Ectodermal cell (in vitro differentiated cells): Measurements from ENCODE around the gene PLB1.

Experiments
- H3K27ac ChIP-seq: 2 replicates; pipeline ENCODE4 v1.7.0; 2013; ENCODE audit warnings: mild to moderate bottlenecking, low read depth, low read length; ENCODE audit not compliant: insufficient read depth, poor library complexity, severe bottlenecking
- H3K27me3 ChIP-seq: 2 replicates; pipeline ENCODE4 v1.7.0; 2013; ENCODE audit warnings: mild to moderate bottlenecking, low read length; ENCODE audit not compliant: insufficient read depth, control insufficient read depth, poor library complexity, severe bottlenecking
- H3K36me3 ChIP-seq: one replicate; pipeline ENCODE4 v1.7.0; 2013; ENCODE audit warnings: low read length; ENCODE audit not compliant: control insufficient read depth, insufficient read depth
- H3K4me1 ChIP-seq: one replicate; pipeline ENCODE4 v1.7.0; 2013; ENCODE audit warnings: low read length; ENCODE audit not compliant: control insufficient read depth, insufficient read depth
- H3K4me3 ChIP-seq: 2 replicates; pipeline ENCODE4 v1.7.0; 2013; ENCODE audit warnings: low read depth, low read length, control low read depth; ENCODE audit not compliant: insufficient read depth
- H3K9me3 ChIP-seq: 2 replicates; pipeline ENCODE4 v1.7.0; 2013; ENCODE audit warnings: mild to moderate bottlenecking, low read length, moderate library complexity; ENCODE audit not compliant: control insufficient read depth
- WGBS, 2 experiments: methylation state at CpG; one replicate each; pipeline ENCODE4 v1.1.7; 2013; ENCODE audit warnings: missing lambda C conversion rate in 2 of 2; 5-methylcytosine and 5-hydroxymethylcytosine counted together

The PLB1 gene

DNA sequence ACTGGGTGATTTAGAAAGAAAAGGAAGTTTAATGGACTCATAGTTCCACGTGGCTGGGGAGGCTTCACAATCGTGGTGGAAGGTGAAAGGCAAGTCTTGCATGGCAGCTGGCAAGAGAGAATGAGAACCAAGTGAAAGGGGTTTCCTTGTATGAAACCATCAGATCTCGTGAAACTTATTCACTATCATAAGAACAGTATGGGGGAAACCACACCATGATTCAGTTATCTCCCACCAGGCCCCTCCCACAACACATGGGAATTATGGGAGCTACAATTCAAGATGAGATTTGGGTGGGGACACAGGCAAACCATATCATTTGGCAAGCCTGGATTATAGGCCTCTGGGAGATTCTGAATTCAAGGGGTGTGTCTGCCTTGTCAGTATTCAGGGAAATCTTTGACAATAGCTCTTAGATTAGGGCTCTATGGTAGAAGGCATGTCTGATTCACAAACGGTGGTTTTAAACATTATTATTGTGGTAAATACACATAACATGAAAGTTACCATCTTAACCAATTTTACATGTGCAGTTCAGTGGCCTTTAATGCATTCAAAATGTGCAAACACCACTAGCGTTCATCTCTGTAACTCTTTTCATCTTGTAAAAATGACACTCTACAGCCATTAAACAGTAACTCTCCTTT lies 15.3 kb upstream of the PLB1 start:
- Histone ChIP-seq H3K4me3 (no peak overlapping the region), H3K4me1 (no peaks in the 10 kb centered on the region), H3K27ac (no peak overlapping the region), H3K9me3 (no peaks in the 10 kb centered on the region), H3K27me3 (no peaks in the 10 kb centered on the region), H3K36me3 (no peaks in the 10 kb centered on the region)
- WGBS, 2 experiments: 86 to 87% methylated on average over 4 to 5 of the region's 5 CpGs

DNA sequence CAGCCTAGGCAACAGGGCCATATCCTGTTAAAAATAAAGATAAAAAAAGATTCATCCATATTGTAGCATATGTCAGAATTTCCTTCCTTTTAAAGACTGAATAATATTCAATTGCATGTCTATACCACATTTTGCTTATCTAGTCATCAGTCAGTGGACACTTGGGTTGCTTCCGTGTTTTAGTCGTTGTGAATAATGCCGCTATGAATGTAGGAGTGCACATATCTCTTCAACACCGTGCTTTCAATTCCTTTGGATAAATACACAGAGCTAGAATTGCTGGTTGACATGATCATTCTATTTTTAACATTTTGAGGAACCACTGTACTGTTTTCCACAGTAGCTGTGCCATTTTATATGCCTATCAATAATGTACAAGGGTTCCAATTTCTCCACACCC lies 14.0 kb upstream of the PLB1 start:
- H3K4me1 ChIP-seq: no peaks in the 10 kb centered on the region
- H3K36me3 ChIP-seq: no peaks in the 10 kb centered on the region
- no peak overlapping the region for H3K27ac ChIP-seq
- H3K4me3 ChIP-seq: no peak overlapping the region
- 70 to 71% methylated on average over 4 of the region's 4 CpGs for WGBS, 2 experiments
- no peaks in the 10 kb centered on the region for H3K27me3 ChIP-seq
- H3K9me3 ChIP-seq: no peaks in the 10 kb centered on the region

GRCh38 chr2:28484835-28485234 lies 11.0 kb upstream of the PLB1 start:
- H3K36me3 ChIP-seq: no peaks in the 10 kb centered on the region
- H3K4me3 ChIP-seq: no peak overlapping the region
- 92 to 100% methylated on average over 3 of the region's 3 CpGs for WGBS, 2 experiments
- no peaks in the 10 kb centered on the region for H3K9me3 ChIP-seq
- H3K27me3 ChIP-seq: no peaks in the 10 kb centered on the region
- H3K27ac ChIP-seq: no peak overlapping the region
- peaks cover 5% of the 10 kb centered on the region for H3K4me1 ChIP-seq

GRCh38 chr2:28486526-28486925 lies 9.3 kb upstream of the PLB1 start:
- WGBS, 2 experiments: 95% methylated on average over 4 of the region's 4 CpGs
- peaks cover 5% of the 10 kb centered on the region for H3K4me1 ChIP-seq
- H3K27me3 ChIP-seq: no peaks in the 10 kb centered on the region
- H3K9me3 ChIP-seq: no peaks in the 10 kb centered on the region
- H3K27ac ChIP-seq: no peak overlapping the region
- no peaks in the 10 kb centered on the region for H3K36me3 ChIP-seq
- no peak overlapping the region for H3K4me3 ChIP-seq

DNA sequence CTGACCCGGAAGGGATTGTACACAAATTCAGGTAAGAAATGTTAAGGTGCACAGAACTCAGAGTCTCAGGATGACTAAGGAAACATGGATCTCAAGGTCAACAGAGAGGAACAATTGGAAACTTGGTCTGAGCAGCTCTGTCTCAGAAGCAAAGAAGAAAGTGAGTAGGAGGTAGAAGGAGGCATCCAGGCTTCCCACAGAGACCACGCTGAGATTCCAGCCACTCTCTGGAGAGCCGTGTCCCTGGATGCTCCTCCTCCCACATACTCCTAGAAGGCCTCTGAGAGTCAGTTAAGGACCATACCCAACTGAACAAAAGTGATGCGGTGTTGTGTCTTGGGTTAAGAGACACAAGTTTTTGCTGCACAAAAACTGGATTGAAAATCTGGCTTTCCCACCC lies 8.6 kb upstream of the PLB1 start:
- Histone ChIP-seq H3K27me3 (no peaks in the 10 kb centered on the region), H3K27ac (no peak overlapping the region), H3K4me3 (no peak overlapping the region), H3K9me3 (no peaks in the 10 kb centered on the region), H3K4me1 (peaks cover 5% of the 10 kb centered on the region), H3K36me3 (no peaks in the 10 kb centered on the region)
- 87 to 88% methylated on average over 4 of the region's 4 CpGs for WGBS, 2 experiments

DNA sequence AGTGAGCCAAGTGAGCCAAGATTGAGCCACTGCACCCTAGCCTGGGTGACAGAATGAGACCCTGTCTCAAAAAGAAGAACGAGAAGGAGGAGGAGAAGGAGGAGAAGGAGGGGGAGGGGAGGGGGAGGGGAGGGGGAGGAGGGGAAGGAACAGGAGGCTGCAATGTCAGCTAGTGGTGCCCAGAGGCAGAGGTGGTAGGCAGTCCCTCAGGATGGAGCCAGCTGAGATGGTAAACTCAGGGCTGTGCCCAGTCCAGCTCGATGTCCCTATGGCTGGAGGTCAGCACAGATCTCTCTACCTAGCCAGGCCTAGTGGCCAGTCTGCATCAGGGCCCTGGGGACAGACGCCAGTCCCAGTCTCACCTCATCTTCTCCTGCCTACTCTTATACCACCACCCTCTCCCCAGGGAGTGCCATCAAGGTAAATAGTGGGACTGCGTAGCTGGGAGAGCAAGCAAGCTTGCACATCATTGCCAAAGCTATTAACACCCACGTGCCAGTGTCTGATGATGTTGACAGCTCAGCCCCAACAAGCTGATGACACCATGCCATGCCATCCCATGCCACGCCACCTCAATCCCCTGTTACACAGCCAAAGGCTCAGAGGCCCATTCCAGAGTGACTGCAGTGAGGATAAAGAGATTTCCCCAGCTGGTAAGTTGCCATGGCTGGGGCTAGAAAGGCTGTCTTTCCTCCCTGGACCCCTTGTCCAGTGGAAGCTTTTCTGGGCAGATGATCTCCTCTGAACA lies 7.6 kb upstream of the PLB1 start:
- no peaks in the 10 kb centered on the region for H3K27me3 ChIP-seq
- 90 to 92% methylated on average over 5 of the region's 6 CpGs for WGBS, 2 experiments
- no peak overlapping the region for H3K27ac ChIP-seq
- no peaks in the 10 kb centered on the region for H3K9me3 ChIP-seq
- H3K36me3 ChIP-seq: no peaks in the 10 kb centered on the region
- peaks cover 5% of the 10 kb centered on the region for H3K4me1 ChIP-seq
- no peak overlapping the region for H3K4me3 ChIP-seq

DNA sequence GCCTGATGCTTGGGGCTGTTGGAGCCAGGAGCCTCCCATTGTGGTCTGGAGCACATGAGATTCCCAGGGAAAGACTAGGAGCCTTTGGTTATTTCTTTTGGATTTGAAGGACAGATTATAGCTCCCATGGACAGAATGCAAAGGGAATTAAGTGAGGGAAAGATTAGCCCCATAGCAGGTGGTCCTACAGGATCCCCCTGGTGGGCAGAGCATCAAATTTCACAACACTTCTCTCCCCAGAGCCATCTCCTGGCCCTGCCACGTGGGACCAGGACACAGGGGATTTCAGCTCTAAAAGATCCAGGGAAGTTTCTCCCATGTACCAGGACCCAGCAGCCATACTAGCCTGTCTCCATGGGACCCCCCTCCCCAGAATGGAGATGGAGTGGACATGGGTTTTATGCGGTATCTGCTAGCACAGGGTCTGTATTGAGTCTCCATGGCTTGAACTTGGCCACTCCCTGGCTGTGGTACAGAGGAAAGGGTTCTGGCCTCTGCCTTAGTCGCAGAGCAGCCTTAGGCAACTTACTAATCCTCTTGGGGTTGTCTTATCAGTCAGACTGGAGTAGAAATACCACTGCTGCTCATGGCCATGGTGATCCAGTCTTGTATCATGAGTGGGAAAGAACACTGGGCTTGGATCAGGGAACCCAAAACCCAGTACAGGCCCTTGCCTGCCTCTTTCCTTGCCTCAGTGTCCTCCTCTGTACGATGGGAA lies 6.8 kb upstream of the PLB1 start:
- no peak overlapping the region for H3K4me3 ChIP-seq
- no peaks in the 10 kb centered on the region for H3K27me3 ChIP-seq
- peaks cover 5% of the 10 kb centered on the region for H3K4me1 ChIP-seq
- H3K9me3 ChIP-seq: no peaks in the 10 kb centered on the region
- 71 to 76% methylated on average over 4 of the region's 4 CpGs for WGBS, 2 experiments
- H3K27ac ChIP-seq: no peak overlapping the region
- H3K36me3 ChIP-seq: no peaks in the 10 kb centered on the region

- peaks cover 5% of the 10 kb centered on the region for H3K4me1 ChIP-seq
- H3K4me3 ChIP-seq: no peak overlapping the region
- H3K27ac ChIP-seq: no peak overlapping the region
- H3K27me3 ChIP-seq: no peaks in the 10 kb centered on the region
- WGBS, 2 experiments: 92 to 95% methylated on average over 7 of the region's 7 CpGs
- H3K9me3 ChIP-seq: no peaks in the 10 kb centered on the region
- no peaks in the 10 kb centered on the region for H3K36me3 ChIP-seq
These were observed 5.3 kb upstream of the PLB1 start for GRCh38 chr2:28490558-28490957.

DNA sequence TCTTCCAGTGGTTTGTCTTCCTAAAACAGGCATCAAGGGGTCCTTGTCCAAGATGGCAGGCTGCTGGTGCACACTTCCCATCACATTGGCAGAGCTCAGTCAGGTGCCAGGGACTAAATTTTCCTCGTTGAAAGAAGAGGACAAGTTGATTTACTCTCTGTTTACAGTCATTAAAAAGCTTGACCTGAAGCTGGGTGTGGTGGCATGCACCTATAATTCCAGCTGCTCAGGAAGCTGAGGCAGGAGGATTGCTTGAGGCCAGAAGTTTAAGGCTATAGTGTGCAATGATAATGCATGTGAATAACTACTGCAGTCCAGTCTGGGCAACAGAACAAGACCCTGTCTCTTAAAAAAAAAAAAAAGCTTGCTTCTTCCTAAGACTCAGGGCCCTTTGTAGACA lies 3.6 kb upstream of the PLB1 start:
- no peak overlapping the region for H3K27ac ChIP-seq
- no peaks in the 10 kb centered on the region for H3K27me3 ChIP-seq
- H3K9me3 ChIP-seq: no peaks in the 10 kb centered on the region
- H3K4me3 ChIP-seq: no peak overlapping the region
- 79 to 80% methylated on average over 1 of the region's 1 CpG for WGBS, 2 experiments
- peaks cover 5% of the 10 kb centered on the region for H3K4me1 ChIP-seq
- no peaks in the 10 kb centered on the region for H3K36me3 ChIP-seq

- H3K27me3 ChIP-seq: no peaks in the 10 kb centered on the region
- no peak overlapping the region for H3K4me3 ChIP-seq
- no peaks in the 10 kb centered on the region for H3K9me3 ChIP-seq
- H3K27ac ChIP-seq: no peak overlapping the region
- 92 to 97% methylated on average over 6 of the region's 6 CpGs for WGBS, 2 experiments
- H3K36me3 ChIP-seq: no peaks in the 10 kb centered on the region
- no peaks in the 10 kb centered on the region for H3K4me1 ChIP-seq
These were observed 2.2 kb upstream of the PLB1 start for GRCh38 chr2:28493636-28494035.
